M059J (cell line): ENCODE measurements around the gene DUSP5. TPM values are rescaled to one million over a fixed set of nuclear protein-coding genes. Genes with fewer than 3 reads are reported as not detected.

Experiments
- DNase-seq: peaks from one replicate; pipeline ENCODE4 v3.0.0-alpha.2; 2012; ENCODE audit warnings: low read depth
- total RNA-seq: library from RNA; depleted of rRNA; stranded (reverse); fragments of >200 nt; shearing (Covaris generic); gene quantifications from 2 replicates; pipeline ENCODE4 v1.2.3, GENCODE V29; 2014

The DUSP5 gene
- total RNA-seq, 1 experiment from 2014 or later = 8.1 TPM

DNA sequence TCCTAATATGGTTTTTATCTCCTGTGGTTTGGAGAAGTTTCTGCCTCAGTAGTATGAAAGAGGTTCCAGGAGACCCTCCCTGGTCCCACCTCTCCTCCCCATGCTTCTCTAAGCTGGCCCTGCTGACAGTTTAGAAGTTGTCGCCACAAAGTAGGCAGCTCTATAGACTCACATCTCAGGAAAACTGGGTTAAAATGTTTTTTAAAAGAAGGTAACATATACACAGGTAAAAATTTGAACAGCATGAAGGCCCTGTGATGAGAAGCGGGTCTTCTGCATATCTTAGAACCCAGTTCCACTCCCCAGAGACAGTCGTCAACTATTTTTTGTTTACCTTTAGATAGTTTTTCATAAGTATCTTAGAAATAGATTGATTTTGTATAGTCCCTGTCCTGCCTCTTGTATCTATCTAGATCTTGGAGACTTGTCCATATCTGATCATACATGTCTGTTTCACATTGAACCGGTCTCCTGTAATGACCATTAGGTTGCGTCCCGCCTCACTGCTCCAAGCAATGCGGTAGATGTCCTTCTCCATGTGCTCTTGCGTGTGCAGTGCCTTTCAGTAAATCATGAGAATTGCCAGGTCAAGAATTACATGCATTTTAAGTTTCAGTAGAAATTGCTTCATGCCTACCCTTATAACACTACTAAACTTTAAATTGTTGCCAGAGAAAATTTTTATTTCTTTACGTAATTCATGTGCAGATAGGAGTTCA is 2.2 kb downstream of the DUSP5 start:
- DNase-seq = no peak

DNA sequence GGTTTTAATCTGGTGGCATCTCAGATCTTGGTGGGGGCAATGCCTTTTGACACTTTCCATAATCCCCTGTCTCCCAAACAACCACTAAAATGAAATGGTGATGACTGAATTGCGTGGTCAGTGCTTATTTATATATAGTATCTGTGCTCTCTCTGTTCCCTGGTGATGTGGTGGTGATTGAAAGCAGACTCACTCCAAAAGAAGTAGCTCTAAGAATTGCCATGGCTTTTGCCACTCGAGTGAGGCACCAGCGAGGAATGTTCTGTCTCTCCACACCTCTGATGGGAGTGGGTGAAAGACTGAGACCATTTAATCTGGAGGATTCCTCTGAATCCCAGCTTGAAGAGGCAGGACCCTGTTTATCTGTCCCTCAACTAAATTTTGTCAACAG is 2.8 kb downstream of the DUSP5 start:
- peak; percentile 88 for DNase-seq

DNA sequence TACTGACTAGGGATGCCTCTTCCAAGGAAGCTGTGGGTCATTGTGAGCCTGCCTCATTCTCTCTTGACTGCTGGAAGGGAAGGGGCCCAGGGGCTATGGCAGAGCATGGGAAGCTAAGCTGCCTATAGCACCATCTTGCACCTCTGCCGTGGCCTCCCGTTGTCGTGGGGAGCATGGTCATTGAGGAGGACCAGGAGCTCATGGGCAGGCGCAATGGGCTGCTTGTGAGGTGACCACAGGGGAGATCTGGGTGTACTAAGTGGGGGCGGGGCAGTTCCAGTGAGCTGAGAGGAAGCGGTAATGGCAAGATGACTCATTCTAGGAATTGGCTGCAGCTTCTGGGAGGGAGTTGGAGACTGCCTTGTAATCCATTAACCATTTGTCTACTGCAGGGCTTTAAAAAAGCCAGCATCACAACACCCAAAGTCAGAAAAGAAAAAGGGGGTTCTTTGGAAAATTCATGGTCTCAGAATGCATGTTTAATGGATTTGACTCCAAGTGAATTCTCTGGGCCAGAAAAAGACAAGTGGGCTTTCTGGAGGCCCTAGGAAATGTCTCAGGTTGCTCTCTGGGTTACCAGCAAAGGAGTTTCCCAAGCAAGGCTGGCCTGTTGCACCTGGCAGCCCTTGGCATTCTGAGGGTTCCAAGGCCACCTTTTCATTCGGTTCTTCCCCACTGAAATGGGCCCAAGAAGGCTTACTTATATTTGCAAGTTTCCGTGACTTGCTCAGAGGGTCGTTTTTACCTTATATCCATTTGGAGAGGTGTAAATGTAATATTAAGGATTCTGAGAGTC is 3.6 kb downstream of the DUSP5 start:
- DNase-seq = peak; percentile 97

GRCh38 chr10:110502072-110502845 is 4.6 kb downstream of the DUSP5 start:
- DNase-seq = no peak

DNA sequence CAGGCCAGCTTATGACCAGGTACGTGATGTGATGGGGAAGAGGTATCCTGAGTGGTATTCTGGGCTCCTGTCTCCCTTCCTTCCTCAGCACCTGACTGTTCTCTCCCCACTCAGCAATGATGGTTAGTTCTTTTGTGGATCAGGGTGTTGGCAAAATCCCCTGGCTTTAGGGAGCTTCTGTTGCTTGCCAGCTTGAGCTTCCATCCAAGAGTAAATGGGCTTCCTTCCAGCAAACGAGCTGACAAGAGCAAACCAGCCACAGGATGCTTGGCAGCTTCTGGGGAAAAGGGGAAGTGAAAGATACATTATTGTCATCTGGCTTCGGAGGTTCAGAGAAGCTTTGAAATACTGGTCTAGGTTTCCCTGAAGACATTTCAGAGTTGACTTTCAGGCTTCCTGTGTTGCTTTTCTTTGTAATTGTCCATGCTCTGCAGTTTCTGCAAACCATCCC is 5.2 kb downstream of the DUSP5 start:
- peak; percentile 89 for DNase-seq

DNA sequence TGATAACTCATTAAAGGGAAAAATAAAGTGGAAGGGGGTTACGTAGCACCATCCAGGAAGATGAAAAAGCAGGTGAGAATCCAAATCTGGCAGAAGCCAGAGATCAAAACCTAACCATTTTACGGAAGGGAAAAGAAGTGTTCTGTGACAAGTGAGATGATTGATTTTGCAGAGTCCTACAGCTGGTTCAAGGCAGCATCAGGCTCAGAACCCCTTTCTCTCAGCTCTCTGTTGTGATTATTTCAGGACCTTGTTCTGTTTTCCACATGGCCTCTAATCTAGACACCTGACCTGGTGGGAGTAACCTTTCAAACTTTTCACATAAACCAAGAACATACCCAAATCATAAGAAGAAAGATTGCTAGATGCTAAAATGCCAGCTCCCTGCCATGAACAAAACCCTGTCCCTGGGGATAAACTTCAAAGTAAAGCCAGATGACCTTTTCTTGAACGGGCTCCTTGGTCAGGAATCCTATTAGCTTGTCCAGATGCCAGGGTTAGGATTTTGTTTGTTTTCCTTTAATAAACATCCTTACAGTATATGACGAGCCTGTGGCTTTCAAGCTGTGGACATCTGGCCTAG is 5.9 kb downstream of the DUSP5 start:
- DNase-seq = no peak

DNA sequence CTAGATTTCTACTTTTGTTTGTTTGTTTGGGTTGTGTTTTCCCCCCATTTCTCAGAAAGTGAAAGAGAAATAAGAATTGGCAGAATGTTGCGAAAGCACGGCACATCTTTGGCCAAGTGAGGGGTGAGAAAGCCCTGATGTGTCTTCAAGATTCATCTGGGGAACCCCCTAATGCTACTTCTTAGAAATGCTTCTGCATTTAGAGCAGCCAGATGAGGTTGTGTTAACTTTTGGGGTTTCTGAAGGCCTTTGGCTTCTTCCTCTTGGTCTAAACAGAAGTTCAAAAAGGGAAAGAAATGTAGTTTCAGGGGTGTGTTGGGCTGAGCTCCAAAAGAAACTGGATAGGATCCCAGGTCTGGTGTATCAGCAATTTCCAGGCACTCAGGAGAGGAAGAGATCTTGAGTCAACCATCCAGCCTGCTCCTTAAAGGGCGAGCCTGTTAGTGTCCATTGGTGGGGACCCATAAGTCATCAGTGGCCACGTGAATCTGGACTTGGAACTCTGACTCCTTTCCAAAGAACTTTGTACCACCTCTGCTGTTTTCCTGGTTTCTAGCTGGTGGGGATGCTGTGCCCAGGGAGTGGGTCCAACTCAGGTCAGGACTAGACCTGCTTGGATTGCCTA is 6.5 kb downstream of the DUSP5 start:
- peak; percentile 81 for DNase-seq

DNA sequence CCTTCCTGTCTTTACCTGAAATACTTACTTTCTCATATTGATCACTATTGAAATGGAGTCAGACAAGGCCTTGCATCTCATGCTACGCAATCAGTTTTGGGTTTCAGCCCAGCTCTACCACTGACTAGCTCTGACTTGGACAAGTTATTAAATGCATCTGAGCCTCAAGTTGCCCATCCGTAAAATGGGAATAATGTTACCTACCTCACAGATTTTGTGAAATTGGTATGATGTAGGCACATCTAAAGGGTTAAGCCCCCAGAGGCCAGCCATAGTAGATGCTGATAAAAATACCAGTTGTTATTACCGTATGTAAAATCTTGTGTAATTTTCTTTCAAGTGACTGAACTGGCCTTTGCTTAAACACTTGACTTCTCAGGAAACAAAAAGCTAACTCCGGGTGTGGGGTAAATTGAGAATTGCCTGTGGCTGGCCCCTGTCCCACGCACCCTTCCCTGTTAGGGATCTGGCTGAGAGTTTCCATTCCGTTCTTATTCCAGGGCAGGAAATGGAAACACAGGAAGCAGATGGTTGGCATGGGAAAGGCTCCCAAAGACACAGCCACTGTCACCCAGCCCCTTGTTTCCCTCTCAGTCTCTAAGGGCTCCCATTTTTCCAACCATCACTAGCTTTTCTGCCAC is 7.5 kb downstream of the DUSP5 start:
- no peak for DNase-seq

DNA sequence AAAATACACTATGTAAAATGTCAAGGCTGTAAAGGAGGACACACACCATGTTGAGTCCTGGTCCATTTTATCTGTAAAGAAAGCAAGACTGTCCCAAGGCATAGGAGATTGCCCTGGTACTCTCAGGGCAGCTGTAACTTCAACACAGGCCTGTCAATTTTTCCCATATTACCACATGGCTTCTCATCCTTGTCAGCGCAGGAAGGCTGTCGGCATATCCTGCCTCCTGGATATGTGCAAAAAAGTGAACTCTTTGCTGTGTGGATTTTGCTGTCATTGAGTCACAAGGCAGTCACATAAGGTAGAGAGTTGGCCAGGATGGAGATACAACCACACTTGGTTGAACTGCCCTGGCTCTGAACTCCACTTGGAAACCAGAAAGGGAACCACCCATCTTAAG is 8.7 kb downstream of the DUSP5 start:
- no peak for DNase-seq

GRCh38 chr10:110507346-110507745 is 9.6 kb downstream of the DUSP5 start:
- DNase-seq = no peak

- DNase-seq = no peak
Observed at GRCh38 chr10:110508159-110508788, 10.6 kb downstream of the DUSP5 start.

DNA sequence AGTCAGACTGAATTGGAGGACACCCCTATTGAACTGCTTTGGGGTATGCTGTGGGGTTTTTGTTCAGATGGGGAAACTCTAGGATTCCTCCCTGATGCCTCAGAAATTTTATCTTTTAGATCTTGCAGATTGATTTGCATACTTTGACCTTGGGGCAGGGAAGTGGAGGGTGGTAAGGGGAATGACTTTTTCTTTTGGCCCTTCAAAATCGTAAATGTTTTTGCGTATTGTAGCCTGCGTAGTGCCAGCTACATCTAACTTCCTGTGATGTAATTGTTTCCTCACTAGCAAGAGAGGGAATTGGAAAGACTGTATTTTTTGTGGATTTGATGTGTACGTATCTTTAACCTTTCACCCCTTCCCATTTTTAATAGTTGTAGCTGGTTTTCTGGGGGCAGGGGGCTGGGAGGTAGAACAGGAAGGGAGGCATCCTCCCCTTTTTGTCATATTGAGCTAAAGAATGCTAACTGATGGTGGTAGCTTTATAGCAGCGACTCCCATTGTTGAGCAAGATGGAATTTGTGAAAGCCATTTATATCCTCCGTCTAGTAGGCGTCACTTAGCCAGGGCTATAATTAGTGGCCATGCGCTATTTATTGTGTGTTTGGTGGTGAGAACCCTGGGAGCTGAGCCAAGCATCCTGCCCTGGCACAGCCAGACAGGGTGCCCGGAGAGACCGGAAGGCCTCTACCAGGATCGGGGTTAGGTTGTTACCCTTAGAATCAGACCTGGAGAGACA is 11.3 kb downstream of the DUSP5 start:
- peak; percentile 53 for DNase-seq

- DNase-seq = no peak
Observed at GRCh38 chr10:110509560-110509959, 11.9 kb downstream of the DUSP5 start.

- no peak for DNase-seq
Observed at GRCh38 chr10:110510086-110510485, 12.4 kb downstream of the DUSP5 start.

GRCh38 chr10:110510730-110511129 is 13.0 kb downstream of the DUSP5 start:
- no peak for DNase-seq

DNA sequence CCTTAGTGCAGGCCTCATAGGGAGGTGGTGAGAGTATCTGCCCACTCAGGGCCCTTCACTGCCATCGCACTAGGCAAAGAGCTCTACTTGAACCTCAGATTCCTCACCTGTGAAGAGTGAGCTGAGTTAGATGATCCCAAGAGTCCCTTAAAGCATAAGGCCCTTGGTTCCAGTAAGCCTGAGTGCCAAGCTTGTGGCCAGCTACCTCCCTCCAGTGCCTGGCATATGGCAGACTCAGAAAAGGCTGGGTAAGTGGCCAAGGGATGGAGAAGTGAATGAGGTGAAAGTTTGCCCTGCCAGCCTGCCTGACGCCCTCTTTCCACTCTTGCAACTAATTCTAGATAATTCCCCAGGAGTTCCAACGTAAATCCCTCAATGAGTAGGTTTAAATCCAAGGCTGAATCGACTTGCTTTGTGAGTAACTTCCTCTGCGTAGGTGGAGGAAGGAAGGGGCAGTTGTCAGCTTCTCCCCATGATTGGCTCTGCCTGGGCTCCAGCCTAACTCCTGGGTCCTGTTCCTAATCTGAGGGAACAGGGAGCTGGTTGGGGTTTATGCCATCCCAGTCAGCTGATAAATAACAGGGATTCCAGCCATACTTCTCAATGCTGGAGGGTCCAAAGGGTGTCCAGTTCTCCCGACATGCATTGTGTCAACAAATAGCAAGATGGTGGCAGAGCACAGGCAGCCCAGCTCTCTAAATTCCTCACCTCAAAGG is 14.2 kb downstream of the DUSP5 start:
- no peak for DNase-seq

- DNase-seq = peak; percentile 90
Observed at GRCh38 chr10:110512461-110513187, 14.9 kb downstream of the DUSP5 start.

DNA sequence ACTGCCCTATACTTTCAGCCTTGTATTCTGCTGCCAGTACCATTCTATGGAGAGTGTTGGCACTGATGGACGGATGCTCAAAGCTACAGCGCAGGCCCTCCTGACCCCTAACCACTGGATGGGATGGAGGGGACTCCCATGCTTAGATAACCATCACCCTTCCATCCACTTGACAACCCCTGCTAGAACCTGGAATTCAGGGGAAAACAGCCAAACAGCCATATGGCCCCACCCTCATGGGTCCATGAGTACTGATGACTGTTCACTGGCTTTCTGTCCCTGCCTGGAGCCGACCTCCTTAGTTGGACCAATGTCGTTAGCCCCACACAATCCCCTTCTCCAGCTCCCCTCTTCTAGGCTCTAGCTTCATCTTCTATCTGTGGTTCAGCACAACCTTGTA is 16.2 kb downstream of the DUSP5 start:
- no peak for DNase-seq

DNA sequence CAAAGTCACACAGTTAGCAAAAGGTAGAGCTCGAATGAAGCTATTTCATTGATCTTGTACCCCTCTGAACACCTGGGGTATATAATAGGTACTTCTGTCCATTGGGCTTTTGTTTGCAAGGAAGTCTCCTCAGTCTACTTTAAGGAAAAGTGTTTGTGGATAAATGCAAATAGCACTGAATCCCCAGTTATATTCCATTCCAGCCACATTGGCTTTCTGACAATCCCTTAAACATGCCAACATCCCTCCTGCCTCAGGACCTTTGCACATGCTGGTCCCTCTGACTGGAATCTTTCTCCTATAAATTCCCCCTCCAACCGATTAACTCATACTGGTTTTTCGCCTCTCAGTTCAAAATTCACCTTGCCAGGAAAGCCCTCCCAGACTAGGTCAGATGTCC is 17.1 kb downstream of the DUSP5 start:
- DNase-seq = no peak
